GM21367 (cell line): Measurements from ENCODE around the gene STK32B.

Source experiments
- ATAC-seq: cut with Tn5 transposase; IDR thresholded peaks from one replicate; pipeline ENCODE4 v1.9.1; 2021; ENCODE audit not compliant: unreplicated experiment

STK32B gene

DNA sequence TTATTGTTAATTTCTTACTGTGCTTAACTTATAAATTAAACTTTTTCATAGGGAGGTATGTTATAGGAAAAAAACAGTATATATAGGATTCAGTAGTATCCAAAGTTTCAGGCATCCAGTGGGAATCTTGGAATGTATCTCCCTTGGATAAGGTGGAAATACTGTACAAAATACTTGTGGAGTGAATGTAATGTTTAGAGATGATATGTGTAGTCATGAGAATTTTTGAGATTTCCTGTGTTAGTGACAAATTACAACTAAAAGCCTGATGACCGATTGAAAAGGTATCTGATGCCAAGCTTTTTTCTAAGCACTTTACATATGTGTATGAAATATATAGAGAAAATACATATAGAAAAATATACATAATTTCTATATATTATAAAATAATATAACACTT is 69.2 kb downstream of the STK32B start:
- no peak for ATAC-seq

DNA sequence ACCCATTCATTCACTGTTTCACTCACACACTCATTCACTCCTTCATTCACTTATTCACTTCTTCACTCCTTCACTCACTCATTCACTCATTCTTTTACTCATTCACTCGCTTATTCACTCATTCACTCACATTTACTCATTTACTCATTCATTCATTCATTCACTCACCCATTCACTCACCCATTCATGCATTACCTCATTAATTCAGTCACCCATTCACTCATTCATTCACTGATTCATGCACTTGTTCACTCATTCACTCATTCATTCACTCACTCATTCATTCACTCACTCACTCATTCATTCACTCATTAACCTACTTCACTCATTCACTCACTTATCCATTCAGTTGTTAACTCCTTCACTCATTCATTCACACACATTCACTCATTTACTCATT is 70.8 kb downstream of the STK32B start:
- no peak for ATAC-seq

DNA sequence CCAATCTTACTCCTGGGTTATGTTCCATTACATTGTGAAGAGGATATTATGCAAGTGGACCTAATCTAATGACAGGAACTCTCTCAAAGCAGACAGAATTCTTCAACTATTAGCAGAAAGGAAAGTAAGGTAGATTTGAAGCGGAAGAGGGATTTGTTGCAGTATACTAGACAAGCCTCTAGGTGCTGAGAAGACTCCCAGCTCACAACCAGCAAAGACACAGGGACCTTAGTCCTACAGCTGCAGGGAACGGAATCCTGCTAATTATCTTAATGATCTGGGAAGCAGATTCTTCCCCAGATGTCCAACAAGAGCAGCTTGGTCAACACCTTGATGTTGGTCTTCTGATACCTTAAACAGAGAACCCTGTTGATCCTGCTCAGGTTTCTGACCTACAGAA is 73.6 kb downstream of the STK32B start:
- ATAC-seq, result no peak

DNA sequence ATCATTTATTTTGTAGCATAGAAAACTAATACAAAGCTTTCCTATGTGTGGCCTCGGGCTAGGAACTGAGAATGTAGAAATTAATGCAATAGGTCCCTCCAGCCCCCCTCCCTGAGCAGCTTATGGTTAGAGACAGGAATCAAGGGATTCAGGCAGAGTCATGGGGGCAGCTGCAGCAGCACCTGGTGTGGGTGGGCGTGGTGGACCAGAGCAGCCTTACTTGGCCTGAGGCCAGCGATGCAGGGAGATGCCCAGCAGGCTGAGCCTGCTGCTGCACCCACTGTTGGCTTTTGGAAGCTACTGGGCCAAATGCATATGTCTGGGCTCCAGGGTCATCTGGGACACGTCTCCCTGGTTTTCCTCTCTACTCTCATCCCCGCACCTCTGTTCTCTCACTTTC is 74.0 kb downstream of the STK32B start:
- no peak for ATAC-seq

DNA sequence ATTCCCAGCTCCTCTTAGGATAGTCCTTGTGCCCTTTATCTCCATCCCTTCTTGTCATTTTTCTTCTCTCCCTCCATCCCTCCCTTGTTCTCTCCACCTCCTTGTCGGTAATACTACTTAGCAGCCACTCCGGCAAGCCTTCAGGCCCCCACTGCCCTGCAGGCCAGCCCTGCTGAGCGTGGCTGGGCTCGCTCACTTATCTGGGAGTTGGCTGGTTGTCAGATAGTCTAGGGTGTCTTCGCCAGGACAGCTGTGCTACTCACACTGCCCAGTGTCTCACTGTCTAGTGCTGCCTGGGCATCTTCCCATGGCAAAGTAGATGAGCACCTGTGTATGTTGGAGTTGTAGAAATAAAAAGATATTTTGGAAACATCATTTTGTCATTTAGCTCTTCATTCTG is 75.0 kb downstream of the STK32B start:
- ATAC-seq, result no peak

DNA sequence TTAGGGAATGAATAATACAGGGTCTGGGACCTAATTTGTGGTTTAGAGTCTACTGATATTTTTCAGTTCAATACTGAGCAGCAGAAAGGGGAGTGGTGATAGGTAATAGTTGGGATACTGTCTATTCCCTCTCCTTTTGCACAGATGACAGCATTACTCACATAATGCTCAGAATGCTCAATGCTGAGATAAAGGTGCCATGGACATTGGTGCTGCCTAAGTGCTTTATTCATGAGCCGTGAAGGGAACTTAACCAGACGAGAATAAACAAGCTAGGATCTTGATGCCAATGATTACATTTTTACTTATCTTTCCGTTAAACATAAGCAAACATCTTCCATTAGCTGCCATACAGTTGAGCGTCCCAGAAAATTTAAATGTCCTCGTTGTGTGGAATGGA is 75.6 kb downstream of the STK32B start:
- no peak for ATAC-seq

DNA sequence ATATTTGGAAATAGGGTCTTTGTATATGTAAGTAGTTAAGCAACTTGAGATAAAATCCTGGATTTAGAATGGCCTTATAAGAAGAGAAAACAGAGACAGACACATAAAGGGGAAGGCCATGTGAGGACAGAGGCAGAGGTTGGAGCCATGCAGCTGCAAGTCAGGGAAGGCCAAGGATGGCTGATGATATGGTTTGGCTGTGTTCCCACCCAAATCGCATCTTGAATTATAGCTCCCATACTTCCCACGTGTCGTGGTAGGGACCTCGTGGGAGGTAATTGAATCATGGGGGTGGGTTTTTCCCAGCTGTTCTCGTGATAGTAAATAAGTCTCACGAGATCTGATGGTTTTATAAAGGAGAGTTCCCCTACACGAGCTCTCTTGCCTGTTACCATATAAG is 76.3 kb downstream of the STK32B start:
- ATAC-seq, result no peak

DNA sequence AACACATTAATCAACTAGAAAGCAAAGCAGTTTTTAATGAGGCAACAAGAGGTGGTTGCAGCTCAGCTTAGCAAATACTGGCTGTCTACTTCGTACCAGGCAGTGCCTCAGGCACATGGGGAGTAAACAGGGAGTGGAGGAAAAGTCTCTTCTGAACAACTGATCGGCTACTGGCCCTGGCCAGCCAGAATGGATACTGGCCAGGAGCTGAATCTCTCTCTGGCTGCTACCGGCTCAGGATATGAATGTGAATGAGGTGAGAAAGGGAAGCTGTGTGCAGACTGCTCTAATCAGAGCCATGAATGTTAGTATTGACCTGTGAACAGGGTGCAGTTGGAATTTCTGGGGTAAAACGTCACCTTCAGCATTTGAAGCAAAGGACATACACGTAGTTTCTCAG is 77.3 kb downstream of the STK32B start:
- no peak for ATAC-seq

DNA sequence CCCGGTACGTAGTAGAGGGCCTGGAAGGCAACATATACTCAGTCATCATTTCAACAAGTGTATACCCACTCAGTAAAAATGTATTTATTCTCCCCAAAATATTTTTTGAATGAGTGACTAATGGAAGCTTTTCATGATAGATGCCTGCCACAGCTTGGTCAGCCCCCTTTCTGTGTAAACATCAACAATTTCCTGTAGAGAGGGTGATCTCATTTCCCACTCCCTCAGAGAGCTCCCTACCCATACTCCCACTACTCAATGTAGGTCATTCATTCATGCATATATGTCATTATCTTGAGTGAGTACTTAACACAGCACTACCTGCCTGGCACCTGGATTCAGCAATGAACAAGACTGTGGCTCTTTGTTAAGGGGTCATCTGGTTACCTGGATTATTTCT is 81.9 kb downstream of the STK32B start:
- no peak for ATAC-seq

DNA sequence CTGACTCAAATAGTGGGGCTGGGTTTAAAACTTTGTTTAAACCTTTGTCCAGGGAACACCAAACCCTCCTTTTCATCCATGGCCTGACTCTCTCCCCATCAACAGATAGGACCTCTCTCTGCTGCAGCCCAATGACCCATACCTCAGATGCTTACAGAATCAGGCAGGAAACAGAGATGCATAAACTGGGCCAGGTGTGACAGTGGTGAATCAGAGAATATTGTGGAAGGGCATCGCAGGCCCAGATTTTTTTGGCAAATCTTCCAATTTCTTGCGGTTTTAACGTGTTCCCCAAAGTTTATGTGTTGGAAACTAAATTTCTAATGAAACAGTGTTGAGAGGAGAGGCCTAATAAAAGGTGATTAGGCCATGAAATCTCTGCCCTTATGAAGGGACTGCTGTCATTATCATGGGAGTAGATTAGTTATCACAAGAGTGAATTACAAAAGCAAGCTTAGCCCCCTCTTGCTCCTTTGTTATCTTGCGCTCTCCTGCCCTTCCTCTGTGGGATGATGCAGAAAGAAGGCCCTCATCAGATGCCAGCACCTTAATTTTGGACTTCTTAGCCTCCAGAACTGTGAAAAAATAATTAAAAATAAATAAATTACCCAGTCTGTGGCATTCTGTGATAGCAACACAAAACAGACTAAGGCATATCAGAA is 82.8 kb downstream of the STK32B start:
- ATAC-seq, result no peak

DNA sequence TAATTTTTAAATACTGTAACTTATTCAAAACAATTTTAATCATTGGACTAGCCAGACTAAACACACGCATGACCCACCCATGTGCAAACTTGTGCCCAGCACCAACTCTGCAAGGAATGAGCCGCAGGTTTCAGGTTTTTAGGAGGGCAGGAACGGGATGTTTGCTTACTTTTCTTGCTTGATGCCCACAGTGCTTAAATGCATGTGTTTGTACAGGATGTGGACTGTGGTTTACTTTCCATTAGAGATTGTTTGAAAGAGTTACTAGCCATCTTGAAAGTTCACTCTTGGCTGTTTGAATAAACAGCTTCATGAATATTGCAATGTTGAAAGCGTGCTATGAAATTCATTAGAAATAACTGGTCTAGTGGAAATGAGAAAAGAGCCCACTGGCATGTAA is 83.3 kb downstream of the STK32B start:
- ATAC-seq, result no peak

DNA sequence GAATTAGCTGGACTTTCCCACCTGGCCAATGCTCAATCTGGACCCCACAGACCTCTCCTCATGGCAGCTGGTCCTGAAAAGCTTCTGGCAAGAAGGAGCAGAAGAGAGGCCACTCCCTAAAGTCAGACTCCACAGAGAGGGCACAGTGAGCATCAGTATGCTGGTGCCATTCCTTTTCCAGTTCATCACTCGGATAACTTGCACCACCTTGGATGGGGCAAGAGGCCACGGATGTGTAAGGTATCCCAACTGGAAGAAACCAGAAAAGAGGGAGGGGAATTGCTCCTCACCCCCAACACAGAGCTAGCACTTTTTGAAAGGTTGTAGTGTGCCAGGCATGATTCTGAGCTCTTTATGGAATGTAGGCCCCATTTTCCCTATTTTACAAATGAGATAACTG is 85.9 kb downstream of the STK32B start:
- no peak for ATAC-seq

DNA sequence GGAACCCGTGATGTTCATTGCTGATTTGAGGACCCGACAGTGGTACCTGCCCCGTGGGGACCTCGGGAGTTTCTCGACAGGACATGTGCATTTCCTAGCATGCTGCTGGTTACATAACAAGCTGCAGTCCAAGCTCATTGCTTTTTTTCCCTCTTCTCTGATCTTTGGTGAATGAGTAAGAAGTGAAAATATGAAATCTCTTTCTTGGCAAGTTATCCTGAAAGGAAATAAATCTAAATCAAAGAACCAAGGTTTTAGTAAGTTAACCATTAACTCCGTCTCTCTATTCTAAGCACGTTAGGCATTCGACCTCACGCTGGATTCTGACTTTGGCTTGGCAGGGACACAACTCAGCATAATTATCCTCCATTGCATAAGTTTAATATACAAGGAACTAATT is 86.6 kb downstream of the STK32B start:
- ATAC-seq, result no peak

DNA sequence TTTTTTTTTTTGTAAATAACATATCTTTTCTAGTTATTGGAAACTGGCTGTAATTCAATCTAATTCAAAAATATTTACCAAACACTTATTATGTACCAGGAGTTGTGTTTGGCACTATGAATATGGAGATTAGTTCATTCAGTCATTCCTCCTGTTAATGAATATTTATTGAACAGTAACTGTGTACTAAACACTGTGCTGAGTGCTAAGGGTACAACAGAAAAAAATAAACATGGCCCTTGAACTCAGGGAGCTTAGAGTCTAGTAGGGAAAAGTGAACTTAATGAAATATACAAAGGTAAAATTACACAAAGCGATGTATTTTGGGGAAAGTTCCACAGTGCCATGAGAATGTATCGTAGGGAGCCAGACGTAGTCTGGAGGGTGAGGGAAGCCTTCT is 87.1 kb downstream of the STK32B start:
- ATAC-seq, result no peak

DNA sequence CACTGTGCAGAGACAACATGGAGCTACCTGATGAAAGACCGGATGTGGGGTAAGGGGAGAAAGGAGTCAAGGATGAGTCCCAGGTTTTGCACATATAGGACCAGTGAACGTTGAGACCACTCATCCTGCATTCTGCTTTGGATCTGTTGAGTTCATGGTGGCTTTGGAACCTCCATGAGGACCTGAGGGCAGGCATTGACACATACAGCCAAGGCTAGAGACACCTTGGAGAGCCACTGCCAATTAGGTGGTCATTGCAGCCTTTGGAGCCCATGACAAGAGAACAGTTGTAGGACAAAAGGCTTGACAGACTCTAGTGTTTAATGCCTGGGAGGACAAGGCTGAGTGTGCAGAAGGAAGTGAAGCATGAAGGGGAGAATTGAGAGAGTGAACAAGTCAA is 87.9 kb downstream of the STK32B start:
- no peak for ATAC-seq

DNA sequence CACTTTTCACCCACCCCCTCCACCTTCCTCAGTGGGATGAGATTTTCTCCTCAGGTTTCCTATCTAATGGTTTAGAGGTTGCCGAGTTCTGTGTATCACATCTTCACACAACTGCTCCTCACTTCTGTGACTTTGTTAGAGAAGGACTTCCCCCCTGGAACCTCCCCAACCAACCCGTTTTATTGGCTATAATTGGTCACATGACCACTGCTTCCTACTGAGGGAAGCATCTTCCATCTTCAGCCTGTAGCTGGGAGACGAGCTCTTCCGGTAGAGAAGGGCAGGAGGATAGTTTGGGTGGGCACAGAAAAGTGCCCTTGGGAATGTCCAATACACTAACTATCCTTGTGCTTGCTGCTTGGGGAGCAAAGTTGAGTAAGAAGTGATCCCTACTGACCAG is 90.5 kb downstream of the STK32B start:
- ATAC-seq, result no peak

DNA sequence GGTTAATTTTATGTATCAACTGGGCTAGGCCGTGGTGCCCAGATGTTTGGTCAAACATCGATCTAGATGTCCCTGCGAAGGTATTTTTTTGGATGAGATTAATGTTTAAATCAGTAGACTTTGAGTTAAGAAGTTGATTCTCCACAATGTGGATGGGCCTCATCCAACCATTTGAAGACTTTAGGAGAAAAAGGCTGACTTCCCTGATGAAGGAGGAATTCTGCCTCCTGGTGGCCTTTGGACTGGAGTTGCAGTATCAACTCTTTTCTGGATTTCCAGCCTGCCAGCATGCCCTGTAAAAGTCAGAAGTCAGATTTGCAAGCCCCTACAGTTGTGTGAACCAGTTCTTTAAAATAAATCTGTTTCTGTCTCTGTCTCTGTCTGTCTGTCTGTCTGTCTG is 91.4 kb downstream of the STK32B start:
- ATAC-seq, result no peak

DNA sequence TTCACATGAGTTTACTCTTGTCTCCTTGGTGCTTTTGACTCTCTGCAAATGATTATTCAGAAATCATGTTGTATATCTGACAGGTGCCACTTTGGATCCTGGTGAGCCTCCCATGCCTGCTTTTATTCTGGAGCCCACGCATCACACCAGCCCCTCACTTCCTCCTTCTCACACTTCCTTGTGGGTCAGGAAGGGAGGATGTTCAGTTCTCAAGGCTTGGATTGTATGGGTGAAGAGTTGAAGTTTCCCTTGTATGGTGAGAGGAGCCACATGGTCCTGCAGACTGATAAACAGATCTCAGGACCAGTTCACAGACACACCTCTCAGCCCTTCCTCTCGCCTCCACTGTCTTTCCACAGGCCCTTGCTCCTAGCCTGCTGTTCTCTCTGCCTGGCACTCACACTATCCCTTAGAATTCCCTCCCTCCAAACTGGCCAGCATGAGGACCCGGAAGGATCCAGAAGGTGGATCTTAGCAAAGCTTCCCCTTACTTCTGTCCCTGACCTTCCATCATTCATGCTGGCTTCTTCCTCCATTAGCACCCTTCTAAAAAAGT is 92.1 kb downstream of the STK32B start:
- no peak for ATAC-seq

DNA sequence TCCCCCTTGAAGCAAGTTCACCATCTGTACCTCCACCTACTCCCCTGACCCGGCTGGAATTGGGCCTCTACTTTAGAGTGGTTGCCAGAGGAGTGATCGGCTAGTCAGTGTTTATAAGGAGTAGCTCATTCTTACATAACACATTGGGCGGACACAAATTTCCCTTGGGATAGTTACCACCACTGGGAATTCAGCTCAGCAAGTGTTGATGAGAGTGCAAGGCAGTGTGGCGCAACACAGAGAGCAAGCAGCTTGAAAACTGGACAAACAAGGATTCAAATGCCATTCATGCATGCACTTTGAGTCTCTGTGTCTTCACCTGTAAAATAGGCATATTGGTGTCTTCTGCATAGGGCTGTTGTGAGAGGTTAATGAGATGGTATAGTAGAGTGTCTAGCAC is 92.7 kb downstream of the STK32B start:
- ATAC-seq, result no peak

DNA sequence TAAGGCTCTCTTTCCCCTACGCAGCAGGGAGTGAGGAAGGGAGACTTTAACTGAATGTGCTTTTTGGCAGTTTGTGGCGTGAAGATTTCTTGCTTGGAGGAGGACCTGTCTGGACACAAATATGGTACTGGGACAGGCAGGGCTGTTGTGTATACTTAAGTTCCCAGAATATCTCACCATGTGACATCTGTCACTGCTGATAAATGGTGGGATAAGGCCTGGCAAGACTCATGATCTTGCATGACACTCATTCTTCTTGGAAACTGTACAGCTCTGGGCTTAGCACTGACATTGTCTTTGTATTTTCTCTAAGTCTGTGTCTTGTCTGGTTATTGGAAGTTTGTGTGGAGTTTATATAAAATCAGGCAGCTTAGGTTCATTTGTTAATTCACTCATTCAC is 93.1 kb downstream of the STK32B start:
- no peak for ATAC-seq

DNA sequence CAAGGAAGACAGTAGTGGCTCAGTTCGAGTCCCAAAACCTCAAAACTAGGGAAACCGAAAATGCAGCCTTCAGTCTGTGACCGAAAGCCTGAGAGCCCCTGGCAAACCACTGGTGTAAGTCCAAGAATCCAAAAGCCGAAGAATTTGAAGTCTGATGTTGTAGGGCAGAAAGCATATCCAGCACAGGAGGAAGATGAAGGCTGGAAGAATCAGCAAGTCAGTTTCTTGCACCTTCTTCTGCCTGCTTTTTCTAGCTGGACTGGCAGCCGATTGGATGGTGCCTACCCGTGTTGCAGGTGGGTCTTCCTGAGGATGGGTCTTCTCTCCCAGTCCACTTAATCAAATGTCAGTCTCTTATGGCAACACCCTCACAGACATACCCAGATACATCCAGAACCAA is 95.0 kb downstream of the STK32B start:
- no peak for ATAC-seq

DNA sequence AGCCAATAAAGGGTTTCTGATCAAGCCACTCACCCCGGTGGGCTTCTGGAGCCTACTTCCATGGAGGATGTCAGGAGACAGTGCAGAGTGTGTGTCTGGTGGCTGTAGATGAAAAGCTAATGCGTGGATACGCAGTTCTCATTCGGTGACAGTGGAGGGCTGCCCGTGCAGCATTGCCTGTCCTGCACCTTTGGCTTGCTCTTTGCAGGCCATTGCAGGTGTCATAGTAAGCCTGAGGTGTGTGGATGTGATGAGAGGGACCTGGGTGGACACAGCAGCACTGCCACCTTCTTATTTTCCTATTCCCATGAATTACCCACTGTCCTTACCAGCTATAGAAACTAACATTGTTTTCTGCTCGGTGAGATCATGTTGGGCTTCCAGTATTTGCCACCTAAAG is 101.2 kb downstream of the STK32B start:
- no peak for ATAC-seq

DNA sequence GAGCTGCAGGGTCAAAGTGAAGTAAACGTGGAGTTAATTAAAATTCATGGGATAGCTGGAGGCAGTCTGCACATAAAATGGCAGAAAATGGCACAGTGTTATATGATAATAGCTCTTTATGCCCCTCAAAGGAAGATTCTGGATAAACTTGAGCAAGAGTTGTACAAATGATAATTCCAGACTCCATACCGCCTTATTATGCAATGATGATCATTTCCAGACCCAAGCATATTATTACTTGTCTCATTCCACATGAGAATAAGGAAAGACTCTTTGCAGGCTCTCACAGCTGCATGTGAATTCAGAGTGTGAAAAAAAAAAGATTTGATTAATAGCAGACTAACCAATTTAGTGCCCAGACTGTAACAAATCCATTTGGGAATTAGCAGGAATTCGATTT is 105.4 kb downstream of the STK32B start:
- ATAC-seq, result no peak
